GM21529 (cell line): Measurements from ENCODE around the gene HRCT1.
"Not testable (repeated sequence)": the region's sequence is repeated elsewhere in the genome, so short reads cannot be mapped to it uniquely, and the experiment has no call there.

Source experiments
- ATAC-seq: cut with Tn5 transposase; IDR thresholded peaks from one replicate; pipeline ENCODE4 v1.9.1; 2021; ENCODE audit not compliant: unreplicated experiment

The HRCT1 gene

DNA sequence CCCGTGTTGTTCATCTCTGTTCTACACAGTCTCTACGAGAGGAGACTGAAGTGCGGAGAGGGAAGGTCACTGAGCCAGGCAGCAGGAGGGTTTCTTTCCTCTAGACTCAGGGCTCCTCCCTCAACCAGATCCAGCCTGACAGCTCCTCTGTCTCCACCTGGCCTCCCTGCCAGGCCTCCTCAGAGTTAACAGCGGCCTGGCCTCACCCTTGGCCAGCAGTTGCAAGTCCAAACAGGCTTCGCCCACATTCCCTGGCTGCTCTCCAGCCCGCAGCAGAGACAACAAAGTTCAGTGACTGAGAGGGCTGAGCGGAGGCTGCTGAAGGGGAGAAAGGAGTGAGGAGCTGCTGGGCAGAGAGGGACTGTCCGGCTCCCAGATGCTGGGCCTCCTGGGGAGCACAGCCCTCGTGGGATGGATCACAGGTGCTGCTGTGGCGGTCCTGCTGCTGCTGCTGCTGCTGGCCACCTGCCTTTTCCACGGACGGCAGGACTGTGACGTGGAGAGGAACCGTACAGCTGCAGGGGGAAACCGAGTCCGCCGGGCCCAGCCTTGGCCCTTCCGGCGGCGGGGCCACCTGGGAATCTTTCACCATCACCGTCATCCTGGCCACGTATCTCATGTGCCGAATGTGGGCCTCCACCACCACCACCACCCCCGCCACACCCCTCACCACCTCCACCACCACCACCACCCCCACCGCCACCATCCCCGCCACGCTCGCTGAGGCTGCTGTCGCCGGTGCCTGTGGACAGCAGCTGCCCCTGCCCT is at the start of gene HRCT1:
TSS of gene HRCT1 (plus strand) at position 291 of the 768 bp plus-strand sequence. CDS start at position 377, 86 bp downstream.
- no peak for ATAC-seq

DNA sequence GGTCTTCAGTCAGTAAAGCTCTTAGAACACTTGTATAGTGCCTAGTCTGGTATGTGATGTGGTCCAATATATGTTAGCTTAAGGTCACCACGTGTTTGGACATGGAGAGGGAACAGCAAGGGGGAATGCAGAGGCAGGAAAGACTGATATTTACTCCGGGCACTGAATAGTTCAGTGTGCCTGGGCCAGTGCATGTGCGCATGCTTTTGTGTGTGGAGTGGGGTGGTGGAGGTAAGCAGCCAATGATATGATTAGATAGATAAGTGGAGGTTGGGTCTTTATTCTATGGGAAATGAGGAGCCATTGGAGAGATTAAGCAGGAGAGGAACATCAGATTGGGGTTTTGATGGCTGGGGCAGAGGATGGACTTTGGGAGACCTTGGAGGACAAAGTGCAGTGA is 49.8 kb upstream of the HRCT1 start:
- no peak for ATAC-seq

DNA sequence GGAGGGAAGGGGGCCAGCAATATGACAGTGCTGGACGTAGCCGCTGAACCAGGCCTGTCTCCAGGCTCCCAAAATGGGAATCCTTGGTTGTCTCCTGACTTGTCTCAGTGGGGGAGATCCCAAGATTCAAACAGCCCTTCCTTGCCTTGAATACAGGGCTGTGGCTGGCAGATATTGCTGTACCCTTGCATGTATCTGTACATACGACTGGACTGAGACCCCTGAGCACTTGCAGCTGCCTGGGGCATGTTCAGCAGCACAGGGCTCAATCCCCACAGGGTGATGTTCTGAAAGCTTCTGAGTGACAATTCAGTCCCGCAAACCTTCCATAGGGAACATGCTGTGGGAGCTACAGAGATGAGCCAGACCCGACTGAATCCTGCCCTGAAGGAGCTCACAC is 49.1 kb upstream of the HRCT1 start:
- ATAC-seq = no peak

DNA sequence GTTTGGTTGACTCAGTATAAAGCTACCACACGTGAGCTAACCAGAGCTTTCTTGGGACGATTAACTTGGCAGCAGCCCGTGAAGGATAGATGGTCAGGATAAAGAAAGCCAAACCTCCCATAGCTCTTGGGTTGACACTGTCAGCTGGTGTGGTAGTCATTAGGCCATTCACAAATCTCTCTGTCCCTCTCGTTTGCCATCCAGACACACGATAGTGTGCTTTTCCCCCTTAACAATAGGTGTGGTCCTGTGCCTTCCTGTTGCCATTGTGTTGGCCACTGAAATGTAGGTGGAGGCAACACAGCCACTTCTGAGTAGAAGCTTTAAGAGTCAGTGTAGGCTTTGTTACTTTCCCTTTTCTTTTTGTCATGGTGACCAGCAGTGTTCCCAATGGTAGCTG is 47.5 kb upstream of the HRCT1 start:
- no peak for ATAC-seq

DNA sequence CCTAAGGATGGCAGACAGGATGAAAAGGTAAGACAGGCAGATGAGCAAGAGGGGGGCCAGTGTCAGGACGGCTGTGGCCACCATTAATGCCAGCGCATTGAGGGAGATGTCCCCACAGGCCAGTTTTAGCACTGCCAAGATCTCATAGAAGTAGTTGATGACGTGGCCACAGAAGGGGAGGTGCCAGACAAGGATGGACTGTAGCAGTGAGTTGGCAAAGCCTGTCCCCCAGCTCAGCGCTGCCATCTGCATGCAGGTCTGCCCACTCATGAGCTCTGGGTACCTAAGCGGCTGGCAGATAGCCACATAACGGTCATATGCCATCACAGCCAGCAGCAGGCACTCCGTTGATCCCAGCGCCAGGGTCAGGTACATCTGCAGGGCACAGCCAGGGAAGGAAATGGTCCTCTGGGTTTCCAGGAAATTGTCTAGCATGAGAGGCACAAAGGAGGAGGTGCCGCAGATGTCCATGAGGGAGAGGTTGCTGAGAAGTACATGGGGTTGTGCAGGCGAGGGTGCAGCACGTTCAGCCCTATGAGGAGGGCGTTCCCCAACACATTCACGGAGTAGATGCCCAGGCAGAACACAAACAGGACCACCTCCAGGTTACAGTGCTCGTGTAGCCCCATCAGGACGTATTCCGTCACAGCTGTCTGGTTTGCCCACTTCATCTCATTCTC is 46.6 kb upstream of the HRCT1 start:
- ATAC-seq = no peak

DNA sequence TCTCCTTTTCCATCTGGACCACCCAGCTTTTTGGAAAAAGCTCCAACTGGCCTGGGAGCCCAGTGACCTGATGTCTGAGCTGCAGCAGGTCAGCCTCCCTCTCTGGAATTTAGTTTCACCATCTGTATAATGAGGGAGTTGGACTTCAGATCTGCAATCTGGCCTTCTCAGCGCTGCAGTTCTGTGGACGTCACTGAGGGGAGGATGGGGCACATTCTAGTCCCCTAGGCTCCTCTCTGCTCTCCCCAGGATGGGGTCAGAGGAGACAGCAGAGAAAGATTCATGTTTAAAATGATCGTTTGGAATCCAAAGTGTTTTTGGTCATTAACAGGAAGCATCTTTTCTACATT is 46.0 kb upstream of the HRCT1 start:
- no peak for ATAC-seq

DNA sequence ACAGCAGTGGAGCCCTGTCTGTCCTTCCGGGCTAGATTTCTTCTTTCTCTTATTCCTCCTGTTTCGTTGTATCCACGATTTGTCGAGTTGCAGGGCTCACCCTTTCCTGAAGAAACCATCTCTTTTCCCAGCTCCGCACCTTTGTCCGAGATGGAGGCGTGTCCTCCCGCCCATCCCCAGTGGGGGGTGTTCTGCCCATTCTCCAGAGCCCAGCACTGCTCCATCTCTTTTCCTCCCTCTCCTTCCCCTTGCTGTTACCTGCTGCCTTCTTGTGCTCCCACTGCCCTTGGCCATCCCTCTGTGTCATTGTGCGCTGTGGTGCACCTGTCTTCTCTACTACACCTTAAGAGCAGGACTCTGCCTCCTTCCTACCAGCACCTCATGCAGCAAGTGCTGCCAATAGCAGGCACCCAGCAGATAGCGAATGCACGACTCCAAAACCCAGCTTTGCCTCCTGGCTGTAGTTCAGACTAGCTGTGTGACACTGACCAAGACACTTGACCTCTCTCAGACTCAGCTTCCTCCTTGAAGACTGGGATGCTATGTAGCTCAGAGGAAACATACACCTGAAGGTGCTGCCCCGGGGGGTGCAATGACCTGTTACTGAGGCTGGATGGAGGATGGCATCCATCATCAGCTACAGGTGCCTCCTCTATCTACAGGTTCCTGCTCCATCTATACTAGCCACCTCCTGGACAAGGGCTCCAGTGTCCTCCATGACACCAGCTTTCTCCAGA is 44.7 kb upstream of the HRCT1 start:
- no peak for ATAC-seq

DNA sequence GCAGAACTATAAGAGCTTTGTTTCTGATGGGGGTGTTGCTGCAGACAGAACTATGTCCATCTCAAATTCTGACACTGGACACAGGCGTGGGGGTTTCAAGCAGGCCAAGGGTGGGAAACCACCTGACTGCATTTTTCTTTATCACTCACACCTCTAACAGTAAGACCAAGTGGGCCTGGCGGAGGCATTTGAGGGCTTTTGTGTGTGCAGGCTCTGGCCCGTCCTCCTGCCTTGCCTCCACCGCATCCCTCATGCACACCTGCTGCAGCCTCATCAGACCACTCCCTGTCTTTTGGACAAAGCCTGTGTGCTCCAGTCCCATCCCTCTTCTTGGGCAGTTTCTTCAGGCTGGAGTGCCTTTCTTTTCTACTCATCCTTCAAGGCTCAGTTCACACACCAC is 43.7 kb upstream of the HRCT1 start:
- ATAC-seq = no peak

DNA sequence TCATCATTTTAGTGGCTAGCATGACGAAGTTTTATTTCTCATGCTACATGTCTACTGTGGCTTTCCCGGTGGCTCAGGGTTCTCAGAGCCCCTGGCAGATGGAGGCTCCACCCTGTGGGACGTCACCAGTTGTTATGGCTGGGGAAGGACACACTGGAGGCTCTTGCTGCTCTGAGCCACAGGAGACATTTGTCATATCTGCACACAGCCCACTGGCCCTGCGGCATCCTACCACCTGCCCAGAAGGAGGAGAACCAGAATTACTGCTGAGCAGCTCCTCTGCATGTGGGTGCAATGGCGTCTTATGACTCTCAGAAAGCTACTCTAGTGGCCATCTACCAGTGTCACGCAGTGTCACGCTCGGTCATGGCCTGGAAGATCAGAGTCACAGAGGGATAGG is 42.4 kb upstream of the HRCT1 start:
- no peak for ATAC-seq

DNA sequence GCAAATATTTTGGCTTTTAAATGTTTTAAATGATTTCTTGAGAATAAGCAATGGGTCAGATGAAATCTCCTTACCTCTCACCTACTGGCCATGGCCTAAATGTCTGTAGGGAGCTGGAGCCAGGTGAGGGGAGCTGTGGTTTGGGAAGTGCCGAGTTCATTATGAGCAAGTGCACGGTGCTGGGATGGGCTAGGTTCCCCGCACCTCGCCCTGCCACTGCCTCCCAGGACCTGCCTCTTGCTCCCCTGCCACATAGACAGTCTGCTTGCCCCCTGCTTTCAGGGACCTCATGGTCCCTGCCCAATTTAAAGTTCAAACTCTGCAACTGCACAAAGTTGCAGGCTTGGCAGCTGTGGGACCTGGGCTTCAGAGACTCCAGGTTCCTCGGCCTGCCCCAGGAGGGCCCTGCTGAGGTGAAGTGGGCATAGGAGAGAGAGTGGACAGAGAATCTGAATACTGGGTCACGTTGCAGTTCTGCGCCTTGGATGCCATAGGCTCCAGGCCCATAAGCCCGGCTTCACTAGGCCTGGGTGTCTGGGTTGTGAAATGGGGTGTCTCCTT is 41.2 kb upstream of the HRCT1 start:
- no peak for ATAC-seq

DNA sequence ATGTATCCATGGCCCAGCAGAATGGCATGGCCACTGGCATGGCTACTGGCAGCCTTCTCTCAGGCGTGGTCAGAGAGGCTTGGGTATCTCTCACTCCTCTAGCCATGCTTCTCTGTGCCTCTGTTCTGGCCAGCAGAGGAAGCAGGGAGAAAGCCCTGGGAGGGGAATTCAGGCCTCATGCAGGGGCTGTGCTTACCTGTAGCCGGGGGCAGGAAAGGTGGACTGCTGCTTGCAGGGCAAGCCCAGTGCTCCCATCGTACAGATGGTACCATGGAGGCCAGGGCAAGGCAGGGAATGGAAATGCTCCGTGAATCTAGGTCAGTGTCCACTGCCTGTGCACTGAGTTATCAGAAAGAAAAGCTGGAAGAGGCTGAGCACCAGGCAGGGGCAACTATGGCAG is 38.5 kb upstream of the HRCT1 start:
- ATAC-seq = no peak

DNA sequence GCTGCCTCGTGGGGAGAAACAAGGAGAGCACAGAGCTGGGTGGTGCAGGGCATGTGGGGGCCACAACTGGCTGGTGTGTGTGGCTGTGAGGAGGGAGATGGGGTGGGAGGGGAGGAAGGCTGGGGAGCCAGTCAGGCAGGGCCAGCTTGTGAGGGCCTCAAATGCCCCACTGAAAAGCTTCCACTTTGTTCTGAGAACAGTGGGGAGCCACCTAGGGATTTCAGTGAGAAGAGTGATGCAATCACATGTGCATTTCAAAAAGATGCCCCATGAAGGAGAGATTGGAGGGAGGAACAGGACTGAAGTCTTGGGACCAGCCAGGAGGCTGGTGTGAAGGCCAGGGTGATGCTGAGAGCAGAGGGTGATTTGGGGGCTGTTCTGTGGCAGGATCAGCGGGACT is 37.1 kb upstream of the HRCT1 start:
- no peak for ATAC-seq

DNA sequence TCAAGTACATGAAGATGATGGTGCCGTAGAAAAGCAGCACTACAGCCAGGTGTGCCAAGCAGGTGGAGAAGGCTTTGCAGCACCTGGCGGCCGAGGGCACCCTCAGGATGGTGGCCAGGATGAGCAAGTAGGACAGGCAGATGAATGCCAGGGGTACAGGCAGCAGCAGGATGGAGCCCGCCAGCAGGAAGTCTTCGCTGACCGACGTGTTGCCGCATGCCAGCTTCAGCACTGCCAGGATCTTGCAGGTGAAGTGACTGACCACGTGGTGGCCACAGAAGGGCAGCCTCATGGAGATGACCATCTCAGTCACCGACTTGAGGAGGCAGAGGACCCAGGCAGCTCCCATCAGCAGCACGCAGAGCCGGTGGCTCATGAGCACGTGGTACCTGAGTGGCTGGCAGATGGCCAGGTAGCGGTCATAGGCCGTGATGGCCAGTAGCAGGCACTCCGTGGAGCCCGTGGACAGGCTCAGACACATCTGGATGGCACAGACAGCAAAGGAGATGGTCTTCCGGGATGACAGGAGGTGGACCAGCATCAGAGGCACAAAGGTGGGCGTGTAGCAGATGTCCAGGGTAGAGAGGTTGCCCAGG is 36.3 kb upstream of the HRCT1 start:
- ATAC-seq = no peak

DNA sequence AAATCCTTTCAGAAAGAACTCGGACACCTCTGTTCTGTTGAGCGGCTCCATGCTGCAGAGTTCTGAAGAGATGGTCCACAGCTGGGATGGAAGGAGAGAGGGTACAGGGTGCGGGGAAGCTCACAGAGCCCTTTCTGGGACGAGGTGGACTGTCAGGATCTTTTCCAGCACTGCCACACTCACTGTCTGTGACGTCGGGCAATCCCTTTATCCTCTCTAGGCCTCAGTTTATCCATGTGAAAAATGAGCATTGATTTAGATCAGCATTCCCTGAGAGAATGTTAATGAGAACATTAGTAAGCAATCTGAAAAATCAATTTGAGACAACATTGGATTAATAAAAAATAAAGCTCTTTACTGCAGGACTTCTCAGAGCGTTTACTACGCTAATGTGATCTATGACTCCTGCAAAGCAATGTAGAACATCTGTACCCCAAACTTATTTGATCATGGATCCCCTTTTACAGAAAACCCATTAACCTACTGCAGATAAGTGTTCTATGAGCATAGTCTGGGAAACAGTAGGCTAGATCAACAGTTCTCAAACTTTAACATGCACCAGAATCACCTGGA is 35.6 kb upstream of the HRCT1 start, which contains the start of gene OR13J1:
TSS of gene OR13J1 (minus strand) at position 51 of the 573 bp plus-strand sequence. CDS start at position 51, 0 bp downstream.
- no peak for ATAC-seq

DNA sequence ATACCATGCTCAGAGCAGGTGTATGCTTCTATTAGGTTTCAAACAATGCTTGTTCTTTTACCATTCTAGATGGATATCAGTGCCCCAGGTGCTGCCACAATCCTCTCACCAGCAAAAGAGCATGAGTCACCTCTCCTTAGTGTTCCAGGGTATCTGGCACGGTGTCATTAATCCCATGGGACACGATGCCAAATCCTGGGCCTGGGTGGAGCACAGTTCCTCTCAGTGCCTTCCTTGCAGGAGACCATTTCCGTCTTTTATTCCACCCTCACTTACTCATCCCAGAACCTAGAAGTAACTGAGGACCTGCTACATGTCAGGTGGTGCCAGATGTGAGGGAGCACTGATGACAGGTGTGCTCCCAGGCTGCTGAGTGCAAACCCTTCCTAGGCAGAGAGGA is 34.5 kb upstream of the HRCT1 start:
- ATAC-seq = no peak

DNA sequence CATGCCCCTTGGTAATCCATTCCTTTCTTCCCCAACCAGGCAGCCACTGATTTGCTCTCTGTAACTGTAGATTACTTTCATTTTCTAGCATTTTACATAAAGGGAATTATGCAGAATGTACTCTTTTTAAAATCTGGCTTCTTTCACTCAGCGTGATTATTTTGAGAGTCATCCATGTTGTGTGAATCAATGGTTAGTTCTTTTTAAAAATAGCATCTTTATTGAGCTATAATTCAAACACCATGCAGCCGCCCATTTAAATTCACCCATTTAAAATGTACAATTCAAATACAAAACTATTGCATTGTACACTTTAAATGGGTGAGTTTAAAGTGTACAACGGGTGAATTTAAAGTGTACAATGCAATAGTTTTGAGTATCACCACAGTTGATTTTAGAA is 33.5 kb upstream of the HRCT1 start:
- no peak for ATAC-seq

DNA sequence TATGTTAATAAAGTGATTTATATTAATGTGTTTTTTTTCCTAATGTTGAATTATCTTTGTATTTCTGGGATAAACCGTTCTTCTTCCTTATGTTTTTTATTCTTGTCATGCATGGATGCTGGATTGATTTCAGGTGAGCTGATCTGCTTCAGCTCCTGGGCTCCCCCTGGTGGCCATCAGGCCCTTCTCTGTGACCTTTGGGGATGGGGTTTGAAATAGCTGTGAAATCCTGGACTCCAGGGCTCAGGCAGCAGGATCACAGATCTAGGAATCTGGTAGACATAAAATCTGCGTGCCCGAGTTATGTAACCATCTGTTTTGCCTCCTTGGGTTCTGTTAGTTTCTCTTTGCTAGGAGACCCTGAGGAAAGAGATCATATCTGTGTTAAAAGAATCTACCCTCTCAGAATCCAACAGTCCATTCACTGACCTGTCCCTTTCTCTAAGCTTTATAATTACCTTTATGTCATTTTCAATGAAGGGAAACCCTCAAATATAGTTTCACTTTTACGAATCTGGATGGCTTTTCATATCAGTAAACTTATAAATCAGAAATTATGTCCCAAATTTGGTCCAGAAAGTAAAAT is 23.6 kb upstream of the HRCT1 start:
- no peak for ATAC-seq

DNA sequence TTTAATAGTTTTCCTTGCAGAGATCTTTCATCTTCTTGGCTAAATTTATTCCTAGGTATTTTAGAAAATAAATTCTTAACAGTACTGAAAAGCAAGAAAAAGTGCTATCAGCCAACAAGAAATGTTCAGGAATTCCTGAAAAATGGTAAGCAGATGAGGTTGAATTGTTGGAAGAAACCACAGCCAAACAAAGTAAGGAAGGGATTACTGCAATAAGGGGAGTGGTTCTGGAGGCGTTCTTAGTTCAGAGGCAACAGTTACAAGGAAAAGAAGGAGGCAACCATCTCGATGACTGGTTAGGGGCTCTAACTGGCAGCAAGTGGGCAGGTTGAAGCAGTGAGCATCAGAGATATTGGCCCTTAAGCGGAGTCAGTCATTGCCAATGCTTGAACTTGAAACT is 23.0 kb upstream of the HRCT1 start:
- ATAC-seq = no peak

DNA sequence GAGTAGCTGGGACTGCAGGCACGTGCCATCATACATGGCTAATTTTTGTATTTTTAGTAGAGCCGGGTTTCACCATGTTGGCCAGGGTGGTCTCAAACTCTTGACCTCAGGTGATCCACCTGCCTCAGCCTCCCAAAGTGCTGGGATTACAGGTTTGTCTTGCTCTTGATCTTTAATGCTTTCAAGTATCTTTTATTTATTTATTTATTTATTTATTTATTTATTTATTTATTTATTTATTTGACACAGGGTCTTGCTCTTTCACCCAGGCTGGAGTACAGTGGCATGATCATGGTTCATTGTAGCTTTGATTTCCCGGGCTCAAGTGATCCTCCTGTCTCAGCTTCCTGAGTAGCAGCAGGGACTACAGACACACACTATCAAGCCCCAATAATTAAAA is 21.1 kb upstream of the HRCT1 start:
- ATAC-seq = not testable (repeated sequence)

DNA sequence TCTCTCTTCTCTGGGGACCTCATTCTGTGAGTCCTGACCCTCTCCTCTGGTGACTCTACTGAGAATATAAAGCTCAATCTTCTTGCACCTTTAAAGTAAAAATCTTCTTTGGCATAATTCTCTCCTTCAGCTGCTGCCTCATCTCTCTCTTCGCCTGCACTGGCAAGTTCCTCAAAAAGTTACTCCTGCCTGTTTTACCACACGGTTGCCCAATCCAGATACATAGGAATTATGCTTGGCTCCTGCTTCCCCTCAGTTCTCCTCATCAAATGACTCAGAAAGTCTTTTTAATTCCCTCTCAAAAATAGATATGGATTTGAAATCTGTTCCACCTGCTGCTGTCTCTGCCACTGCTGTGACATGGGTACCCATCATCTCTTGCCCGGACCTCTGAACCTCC is 14.4 kb upstream of the HRCT1 start:
- ATAC-seq = no peak

DNA sequence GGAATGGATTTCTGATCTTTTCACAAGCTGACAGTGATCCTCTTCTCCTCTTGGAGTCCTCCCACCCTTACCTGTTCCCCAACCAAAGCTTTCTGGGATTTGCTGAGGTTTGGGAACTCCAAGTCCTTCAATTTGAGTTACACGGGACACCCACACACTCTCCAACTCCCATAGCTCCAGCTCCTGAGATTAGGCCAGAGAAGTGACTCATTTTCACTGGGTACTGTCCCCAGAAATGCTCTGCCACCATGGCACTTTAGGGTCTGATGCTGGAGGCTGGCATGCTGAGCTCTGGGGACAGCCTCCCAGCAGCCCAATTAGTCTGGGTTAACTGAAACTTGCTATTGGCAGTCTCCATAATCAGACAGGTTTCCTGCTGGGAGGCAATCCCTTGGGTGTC is 14.0 kb upstream of the HRCT1 start:
- ATAC-seq = no peak
